ENCODE results near the gene ACSM3.
"Not testable (repeated sequence)": the region's sequence is repeated elsewhere in the genome, so short reads cannot be mapped to it uniquely, and the experiment has no call there.

- not testable (repeated sequence) for TF ChIP-seq PAX5 (IDR thresholded peaks at IDR 0.05; ENCODE audit: borderline replicate concordance, low read depth, low read length); CTCF (IDR thresholded peaks at IDR 0.05 in 2 of 3, conservative IDR thresholded peaks at IDR 0.05 in 1 of 3; ENCODE audit: control insufficient read depth in 2 of 3, extremely low read depth in 1 of 3, insufficient read depth in 1 of 3, low read depth in 3 of 3, low read length in 3 of 3); POLR2AphosphoS5 (IDR thresholded peaks at IDR 0.05; ENCODE audit: low read length)
Observed at GRCh38 chr16:20805684-20806167, 41.9 kb downstream of the ACSM3 start.
